ENCODE measurements around the gene ZNF44. TPM values are rescaled to one million over a fixed set of nuclear protein-coding genes. Genes with fewer than 3 reads are reported as not detected.
A peak's percentile ranks its signal among the peaks of the same experiment; 100 is the strongest.

ZNF44 gene
- total and polyA plus RNA-seq, 2 of the 13 experiments (the other 11 are each of a cell fraction or from before 2014, with no cell fraction given), result 6.9 to 15.7 TPM

DNA sequence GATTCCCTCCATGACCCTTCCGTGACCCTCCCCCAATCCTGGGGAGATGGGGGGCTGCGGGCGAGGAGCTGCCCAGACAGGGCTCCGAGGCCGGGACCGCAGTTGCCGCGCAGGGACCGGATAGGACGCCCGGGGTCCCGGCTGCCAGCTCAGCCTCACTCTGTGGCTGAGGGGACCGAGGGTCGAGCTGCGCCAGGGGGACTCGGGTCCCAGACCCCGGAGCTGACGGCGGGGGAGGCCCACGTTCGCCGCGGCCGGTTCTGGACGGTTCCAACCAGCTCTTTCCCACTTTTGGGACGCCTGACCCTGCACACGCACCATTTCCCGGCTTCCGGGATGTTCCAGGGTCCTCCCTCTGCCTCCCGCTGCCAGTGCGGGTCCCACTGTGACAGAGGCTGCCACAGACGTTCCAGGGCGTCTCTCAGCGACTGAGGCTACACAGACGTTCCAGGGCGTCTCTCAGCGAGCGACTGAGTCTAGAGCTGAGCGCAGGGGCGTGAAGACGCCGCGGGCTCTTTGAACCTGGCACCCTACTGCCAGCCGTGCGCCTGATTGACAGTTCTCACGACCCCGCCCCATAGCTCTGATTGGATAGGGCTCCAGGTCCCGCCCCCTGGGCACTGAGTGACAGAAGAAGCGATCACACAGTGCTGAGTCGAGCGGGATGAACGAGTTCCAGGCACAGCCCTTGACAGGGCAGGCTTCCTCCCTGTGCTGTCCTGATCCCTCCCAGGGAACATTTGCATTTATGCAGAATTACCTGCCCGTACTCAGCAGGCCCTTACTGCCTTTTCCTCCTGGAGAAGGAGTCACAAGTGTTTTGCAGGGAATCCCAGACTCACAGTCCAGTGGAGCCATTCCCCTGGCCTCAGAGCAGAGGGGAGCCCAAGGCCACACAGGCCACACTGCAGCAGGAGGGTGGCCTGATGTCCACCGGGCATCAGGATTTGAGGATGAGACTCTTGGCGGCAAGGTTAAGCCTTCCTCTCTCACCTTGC is 38.8 kb upstream of the ZNF44 start, which contains the start of gene ZNF563 (continued):
- TF ChIP-seq, protein P1, sequence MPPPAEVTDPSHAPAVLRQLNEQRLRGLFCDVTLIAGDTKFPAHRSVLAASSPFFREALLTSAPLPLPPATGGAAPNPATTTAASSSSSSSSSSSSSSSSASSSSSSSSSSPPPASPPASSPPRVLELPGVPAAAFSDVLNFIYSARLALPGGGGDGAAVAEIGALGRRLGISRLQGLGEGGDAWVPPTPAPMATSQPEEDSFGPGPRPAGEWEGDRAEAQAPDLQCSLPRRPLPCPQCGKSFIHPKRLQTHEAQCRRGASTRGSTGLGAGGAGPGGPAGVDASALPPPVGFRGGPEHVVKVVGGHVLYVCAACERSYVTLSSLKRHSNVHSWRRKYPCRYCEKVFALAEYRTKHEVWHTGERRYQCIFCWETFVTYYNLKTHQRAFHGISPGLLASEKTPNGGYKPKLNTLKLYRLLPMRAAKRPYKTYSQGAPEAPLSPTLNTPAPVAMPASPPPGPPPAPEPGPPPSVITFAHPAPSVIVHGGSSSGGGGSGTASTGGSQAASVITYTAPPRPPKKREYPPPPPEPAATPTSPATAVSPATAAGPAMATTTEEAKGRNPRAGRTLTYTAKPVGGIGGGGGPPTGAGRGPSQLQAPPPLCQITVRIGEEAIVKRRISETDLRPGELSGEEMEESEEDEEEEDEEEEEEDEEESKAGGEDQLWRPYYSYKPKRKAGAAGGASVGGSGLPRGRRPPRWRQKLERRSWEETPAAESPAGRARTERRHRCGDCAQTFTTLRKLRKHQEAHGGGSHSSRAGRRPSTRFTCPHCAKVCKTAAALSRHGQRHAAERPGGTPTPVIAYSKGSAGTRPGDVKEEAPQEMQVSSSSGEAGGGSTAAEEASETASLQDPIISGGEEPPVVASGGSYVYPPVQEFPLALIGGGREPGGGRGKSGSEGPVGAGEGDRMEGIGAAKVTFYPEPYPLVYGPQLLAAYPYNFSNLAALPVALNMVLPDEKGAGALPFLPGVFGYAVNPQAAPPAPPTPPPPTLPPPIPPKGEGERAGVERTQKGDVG (CRISPR knock-in tag; IDR thresholded peaks at IDR 0.05; ENCODE audit: borderline replicate concordance), result no peak
- TF ChIP-seq ZNF260 (CRISPR knock-in tag; IDR thresholded peaks at IDR 0.05; ENCODE audit: borderline replicate concordance, low read depth), result no peak
- TF ChIP-seq XRCC5 (optimal IDR thresholded peaks at IDR 0.05; ENCODE audit: low read length), result no peak
- TF ChIP-seq, protein P2, sequence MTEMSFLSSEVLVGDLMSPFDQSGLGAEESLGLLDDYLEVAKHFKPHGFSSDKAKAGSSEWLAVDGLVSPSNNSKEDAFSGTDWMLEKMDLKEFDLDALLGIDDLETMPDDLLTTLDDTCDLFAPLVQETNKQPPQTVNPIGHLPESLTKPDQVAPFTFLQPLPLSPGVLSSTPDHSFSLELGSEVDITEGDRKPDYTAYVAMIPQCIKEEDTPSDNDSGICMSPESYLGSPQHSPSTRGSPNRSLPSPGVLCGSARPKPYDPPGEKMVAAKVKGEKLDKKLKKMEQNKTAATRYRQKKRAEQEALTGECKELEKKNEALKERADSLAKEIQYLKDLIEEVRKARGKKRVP (CRISPR knock-in tag; IDR thresholded peaks at IDR 0.05), result peak in 1 of 2 experiments; percentile 54; a peak in 1 of 4 replicates
- peak; percentile 73; the same call in 2 of the 3 replicates for TF ChIP-seq MXI1 (IDR thresholded peaks at IDR 0.05; ENCODE audit: borderline replicate concordance, low read depth, low read length)
- TF ChIP-seq ELF3 (CRISPR knock-in tag; IDR thresholded peaks at IDR 0.05), result no peak; the same call in 1 of the 2 replicates
- TF ChIP-seq MLLT10 (CRISPR knock-in tag; IDR thresholded peaks at IDR 0.05), result no peak
- no peak for TF ChIP-seq KLF13 (CRISPR knock-in tag; IDR thresholded peaks at IDR 0.05)
- 0 out of 2 replicates have a peak, but pooled peaks have one; percentile 91 for TF ChIP-seq SNAPC2 (CRISPR knock-in tag; IDR thresholded peaks at IDR 0.05)
- TF ChIP-seq NFYC (CRISPR knock-in tag; IDR thresholded peaks at IDR 0.05), result peak; percentile 95
- TF ChIP-seq ZNF713 (CRISPR knock-in tag; IDR thresholded peaks at IDR 0.05), result no peak
- TF ChIP-seq ZNF329 (CRISPR knock-in tag; IDR thresholded peaks at IDR 0.05; ENCODE audit: low read depth), result no peak
- TF ChIP-seq ZNF75D (CRISPR knock-in tag; IDR thresholded peaks at IDR 0.05; ENCODE audit: borderline replicate concordance), result no peak
- TF ChIP-seq, protein P3, sequence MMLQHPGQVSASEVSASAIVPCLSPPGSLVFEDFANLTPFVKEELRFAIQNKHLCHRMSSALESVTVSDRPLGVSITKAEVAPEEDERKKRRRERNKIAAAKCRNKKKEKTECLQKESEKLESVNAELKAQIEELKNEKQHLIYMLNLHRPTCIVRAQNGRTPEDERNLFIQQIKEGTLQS (CRISPR knock-in tag; IDR thresholded peaks at IDR 0.05), result peak; percentile 27; the same call in 1 of the 2 replicates
- no peak for TF ChIP-seq STAT5B (CRISPR knock-in tag; IDR thresholded peaks at IDR 0.05)
- no peak for TF ChIP-seq GATAD1 (CRISPR knock-in tag; IDR thresholded peaks at IDR 0.05)
- no peak for TF ChIP-seq ZNF484 (CRISPR knock-in tag; IDR thresholded peaks at IDR 0.05; ENCODE audit: borderline replicate concordance, low read depth)
- TF ChIP-seq CAMTA2 (CRISPR knock-in tag; IDR thresholded peaks at IDR 0.05; ENCODE audit: borderline replicate concordance), result no peak
- TF ChIP-seq, protein P4, sequence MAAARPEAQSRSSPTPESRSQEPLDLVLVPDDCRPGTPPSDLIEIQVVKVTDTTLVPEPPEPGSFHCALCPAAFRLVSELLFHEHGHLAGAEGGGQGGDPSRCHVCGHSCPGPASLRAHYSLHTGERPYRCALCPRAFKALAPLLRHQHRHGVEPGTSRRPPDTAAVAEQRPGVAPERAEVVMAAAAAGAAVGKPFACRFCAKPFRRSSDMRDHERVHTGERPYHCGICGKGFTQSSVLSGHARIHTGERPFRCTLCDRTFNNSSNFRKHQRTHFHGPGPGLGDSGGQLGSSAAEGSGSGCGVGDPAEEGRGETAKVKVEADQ (CRISPR knock-in tag; IDR thresholded peaks at IDR 0.05; ENCODE audit: borderline replicate concordance), result no peak; the same call in 1 of the 2 replicates
- TF ChIP-seq FOXK2 (IDR thresholded peaks at IDR 0.05), result no peak
- peak; percentile 76; the same call in 1 of the 2 replicates for TF ChIP-seq ZNF788 (CRISPR knock-in tag; IDR thresholded peaks at IDR 0.05; ENCODE audit: borderline replicate concordance)
- TF ChIP-seq, protein P5, sequence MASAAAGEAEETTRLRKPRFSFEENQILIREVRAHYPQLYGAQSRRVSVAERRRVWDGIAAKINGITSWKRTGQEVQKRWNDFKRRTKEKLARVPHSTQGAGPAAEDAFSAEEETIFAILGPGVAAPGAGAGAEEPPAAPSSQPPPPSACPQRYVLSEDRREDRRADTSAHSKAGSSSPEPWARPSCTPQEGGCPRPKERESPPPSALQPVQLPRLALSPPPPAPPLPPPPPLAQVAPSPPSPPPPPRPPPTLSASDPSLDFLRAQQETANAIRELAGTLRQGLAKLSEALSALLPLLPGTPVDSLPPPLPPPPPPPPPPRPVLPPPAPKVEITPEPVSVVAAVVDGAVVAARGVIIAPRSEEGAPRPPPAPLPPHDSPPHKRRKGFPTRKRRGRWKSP (CRISPR knock-in tag; IDR thresholded peaks at IDR 0.05), result peak; percentile 64; the same call in 1 of the 2 replicates

Data from HepG2 (cell line).